ENCODE results near the gene PTGDR.

The PTGDR gene

DNA sequence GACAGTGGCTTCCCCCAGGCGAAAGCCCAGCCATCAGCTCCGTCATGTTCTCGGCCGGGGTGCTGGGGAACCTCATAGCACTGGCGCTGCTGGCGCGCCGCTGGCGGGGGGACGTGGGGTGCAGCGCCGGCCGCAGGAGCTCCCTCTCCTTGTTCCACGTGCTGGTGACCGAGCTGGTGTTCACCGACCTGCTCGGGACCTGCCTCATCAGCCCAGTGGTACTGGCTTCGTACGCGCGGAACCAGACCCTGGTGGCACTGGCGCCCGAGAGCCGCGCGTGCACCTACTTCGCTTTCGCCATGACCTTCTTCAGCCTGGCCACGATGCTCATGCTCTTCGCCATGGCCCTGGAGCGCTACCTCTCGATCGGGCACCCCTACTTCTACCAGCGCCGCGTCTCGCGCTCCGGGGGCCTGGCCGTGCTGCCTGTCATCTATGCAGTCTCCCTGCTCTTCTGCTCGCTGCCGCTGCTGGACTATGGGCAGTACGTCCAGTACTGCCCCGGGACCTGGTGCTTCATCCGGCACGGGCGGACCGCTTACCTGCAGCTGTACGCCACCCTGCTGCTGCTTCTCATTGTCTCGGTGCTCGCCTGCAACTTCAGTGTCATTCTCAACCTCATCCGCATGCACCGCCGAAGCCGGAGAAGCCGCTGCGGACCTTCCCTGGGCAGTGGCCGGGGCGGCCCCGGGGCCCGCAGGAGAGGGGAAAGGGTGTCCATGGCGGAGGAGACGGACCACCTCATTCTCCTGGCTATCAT, 47.3 kb downstream of the PTGDR start:
- Mint-ChIP-seq H3K27me3 (peaks cover 32% of the 10 kb centered on the region), H3K9me3 (peaks cover 0 to 3% of the 10 kb centered on the region in 2 donors), H3K4me3 (peak overlapping the region; percentile 98 to 100), H3K27ac (peak overlapping the region; percentile 74 to 96), H3K4me1 (peaks cover 87% of the 10 kb centered on the region)
- DNase-seq (peak; percentile 48 to 50), ATAC-seq (peak; percentile 56)

DNA sequence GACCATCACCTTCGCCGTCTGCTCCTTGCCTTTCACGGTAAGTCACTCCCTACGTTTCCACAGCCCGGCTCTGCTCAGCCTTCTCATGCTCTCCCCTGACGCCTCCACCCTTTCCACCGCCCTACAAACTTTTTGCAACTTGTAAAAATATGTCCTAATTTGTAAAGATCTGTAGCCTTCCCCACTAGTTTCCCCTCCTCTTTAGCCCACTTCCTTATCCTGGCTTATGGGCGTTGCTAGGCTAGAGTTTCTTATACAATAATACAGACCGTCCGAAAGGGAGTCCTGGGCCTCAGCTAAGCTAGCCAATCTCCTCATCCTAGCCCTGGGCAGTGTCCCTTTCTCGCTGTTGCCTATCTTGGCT, 47.8 kb downstream of the PTGDR start:
- H3K4me3 Mint-ChIP-seq: peak overlapping the region; percentile 98 to 100
- ATAC-seq (peak; percentile 27), DNase-seq (no peak)
- peaks cover 32% of the 10 kb centered on the region for H3K27me3 Mint-ChIP-seq
- H3K4me1 Mint-ChIP-seq: peaks cover 92% of the 10 kb centered on the region
- peak overlapping the region; percentile 74 to 96 for H3K27ac Mint-ChIP-seq
- peaks cover 0 to 3% of the 10 kb centered on the region in 2 donors for H3K9me3 Mint-ChIP-seq

DNA sequence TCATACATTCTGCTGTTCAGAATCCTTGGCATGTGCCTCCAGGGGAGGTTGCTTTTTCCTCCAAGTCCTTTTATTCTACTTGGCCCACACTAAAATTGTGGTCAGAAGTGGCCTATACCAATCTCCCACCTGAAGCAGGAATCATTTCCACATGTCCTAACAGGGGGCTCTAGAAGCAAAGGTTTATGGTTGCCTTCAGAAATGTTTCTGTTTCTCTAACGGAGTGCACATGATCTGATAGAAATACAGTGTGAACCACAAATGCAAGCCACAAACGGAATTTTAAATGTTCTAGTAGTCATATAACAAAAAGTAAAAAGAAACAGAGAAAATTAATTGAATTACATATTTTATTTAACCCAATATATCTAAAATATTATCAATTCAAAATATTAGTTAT, 50.6 kb downstream of the PTGDR start:
- H3K9me3 Mint-ChIP-seq: peaks cover 12 to 22% of the 10 kb centered on the region in 2 donors
- H3K27me3 Mint-ChIP-seq: peaks cover 18% of the 10 kb centered on the region
- ATAC-seq (no peak), DNase-seq (no peak)
- H3K4me1 Mint-ChIP-seq: peaks cover 76% of the 10 kb centered on the region
- peak overlapping the region; percentile 46 to 100 for H3K4me3 Mint-ChIP-seq
- H3K27ac Mint-ChIP-seq: no peak overlapping the region

DNA sequence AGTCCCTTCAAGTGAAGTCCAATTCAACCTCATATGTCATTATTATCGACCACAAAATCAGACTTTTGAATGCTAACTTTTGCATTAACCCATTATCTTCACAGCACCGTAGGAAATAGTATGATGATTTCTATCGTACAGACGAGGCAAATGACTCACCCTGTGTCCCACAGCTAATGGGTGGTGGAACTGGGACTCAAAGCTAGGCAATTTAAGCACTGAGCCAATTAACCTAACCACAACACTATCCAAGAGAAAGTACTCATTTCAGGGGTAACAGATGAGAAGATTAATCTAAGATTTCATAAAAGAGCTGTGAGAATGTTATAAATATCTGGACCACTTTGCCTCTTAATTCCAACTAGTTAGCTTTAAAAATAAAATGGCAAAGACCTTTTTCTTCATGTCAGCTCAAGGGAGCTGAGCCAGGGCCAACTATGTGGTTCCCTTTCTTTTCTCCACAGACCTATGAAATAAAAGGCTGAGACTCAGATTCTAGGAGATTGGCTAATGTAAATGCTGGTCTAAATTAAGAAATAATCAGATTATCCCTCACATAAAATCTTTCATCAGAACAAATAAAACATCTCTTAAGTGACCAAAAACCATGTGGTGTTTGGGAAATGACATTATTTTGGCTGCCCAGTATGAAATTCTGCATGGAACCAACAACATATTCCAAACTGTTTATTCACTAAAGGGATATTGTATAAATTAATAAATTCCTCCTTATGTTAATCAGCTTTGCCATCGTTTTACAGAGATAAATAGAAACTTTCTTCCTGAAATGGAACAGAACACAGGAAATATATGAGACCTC, 51.5 kb downstream of the PTGDR start:
- Mint-ChIP-seq H3K4me1 (peaks cover 76% of the 10 kb centered on the region), H3K4me3 (peak overlapping the region; percentile 51 to 57), H3K27me3 (peaks cover 11% of the 10 kb centered on the region), H3K9me3 (peaks cover 12 to 29% of the 10 kb centered on the region in 2 donors), H3K27ac (no peak overlapping the region)
- DNase-seq (peak in 1 of 2 donors; percentile 26), ATAC-seq (peak; percentile 36)

GRCh38 chr14:52319919-52320318, 52.4 kb downstream of the PTGDR start:
- DNase-seq (no peak), ATAC-seq (no peak)
- H3K4me1 Mint-ChIP-seq: peaks cover 79% of the 10 kb centered on the region
- no peak overlapping the region for H3K4me3 Mint-ChIP-seq
- H3K9me3 Mint-ChIP-seq: peaks cover 12 to 33% of the 10 kb centered on the region in 2 donors
- H3K27me3 Mint-ChIP-seq: peaks cover 3% of the 10 kb centered on the region
- H3K27ac Mint-ChIP-seq: no peak overlapping the region

- ATAC-seq: peak; percentile 93
- Mint-ChIP-seq H3K4me3 (peak overlapping the region; percentile 15 to 51), H3K9me3 (peaks cover 12 to 33% of the 10 kb centered on the region in 2 donors), H3K4me1 (peaks cover 72% of the 10 kb centered on the region), H3K27ac (peak overlapping the region in 1 of 2 donors; percentile 11), H3K27me3 (no peaks in the 10 kb centered on the region)
- DNase-seq: peak; percentile 34 to 58
These were observed 57.6 kb downstream of the PTGDR start for GRCh38 chr14:52325126-52325525.

DNA sequence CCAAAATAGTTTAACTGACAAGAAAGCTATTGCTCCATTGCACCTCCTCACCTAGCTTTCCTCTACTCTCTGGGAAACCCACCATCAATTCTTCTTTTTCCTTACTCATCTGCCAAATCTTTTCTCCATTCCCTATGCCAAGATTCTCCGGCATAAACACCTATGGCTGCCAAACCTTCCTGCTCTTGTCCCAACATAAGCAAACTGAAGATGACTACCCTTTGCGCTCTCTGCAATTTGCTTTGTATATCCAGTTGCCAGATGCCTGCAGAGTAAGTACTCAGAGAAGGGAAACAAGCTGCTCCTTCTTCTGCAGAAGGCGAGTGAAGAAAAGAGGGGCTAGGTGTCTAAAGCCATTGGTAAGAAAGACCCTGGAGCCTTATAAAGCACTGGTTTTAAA, 58.1 kb downstream of the PTGDR start:
- H3K27ac Mint-ChIP-seq: no peak overlapping the region
- peak overlapping the region; percentile 15 to 42 for H3K4me3 Mint-ChIP-seq
- H3K27me3 Mint-ChIP-seq: no peaks in the 10 kb centered on the region
- ATAC-seq (no peak), DNase-seq (no peak)
- peaks cover 70% of the 10 kb centered on the region for H3K4me1 Mint-ChIP-seq
- H3K9me3 Mint-ChIP-seq: peaks cover 12 to 33% of the 10 kb centered on the region in 2 donors
